Stomach (tissue), 9 donors: ENCODE data around the gene TRIO. TPM values are rescaled to one million over a fixed set of nuclear protein-coding genes. Genes with fewer than 3 reads are reported as not detected.
A peak's percentile ranks its signal among the peaks of the same experiment; 100 is the strongest.

Source experiments
- DNase-seq, 2 donors: peaks; one replicate each; pipeline versions ENCODE4 v3.0.0 to v3.0.0-alpha.2; 2013 to 2019
- H3K27ac ChIP-seq, 5 donors: fragments of 200-600 bp in 4 of 5; sonication (generic) in 4 of 5; one replicate each; pipeline ENCODE4 v1.5.1; 2013 to 2019; ENCODE audit warnings: mild to moderate bottlenecking in 1 of 5, moderate library complexity in 1 of 5
- H3K27me3 ChIP-seq, 3 donors: fragments of 200-600 bp; sonication (generic); one replicate each; pipeline ENCODE4 v1.5.1; 2017 to 2019; ENCODE audit warnings: mixed run types in 1 of 3
- H3K36me3 ChIP-seq, 4 donors: fragments of 200-600 bp; sonication (generic); 1 replicate in 3 of 4; 2 replicates in 1 of 4; pipeline ENCODE4 v1.5.1; 2016 to 2019
- H3K4me1 ChIP-seq, 4 donors: fragments of 200-600 bp; sonication (generic); one replicate each; pipeline ENCODE4 v1.5.1; 2016 to 2019
- H3K4me3 ChIP-seq, 4 donors: fragments of 200-600 bp; sonication (generic) in 3 of 4; one replicate each; pipeline ENCODE4 v1.5.1; 2016 to 2019; ENCODE audit warnings: mild to moderate bottlenecking in 1 of 4
- H3K9me3 ChIP-seq, 4 donors: fragments of 200-600 bp; sonication (generic); one replicate each; pipeline ENCODE4 v1.5.1; 2016 to 2019
- EP300 ChIP-seq: sonication (generic); formaldehyde crosslinking; IDR thresholded peaks from one replicate; pipeline ENCODE4 v1.6.1; 2017; ENCODE audit warnings: antibody characterized with exemption
- POLR2A ChIP-seq, 4 donors: fragments of 450-650 bp; IDR thresholded peaks; one replicate each; pipeline ENCODE4 v1.6.1; 2016; ENCODE audit warnings: antibody characterized with exemption in 4 of 4, control low read depth in 2 of 4, mild to moderate bottlenecking in 1 of 4, moderate library complexity in 1 of 4
- POLR2AphosphoS5 ChIP-seq, 3 donors: sonication (generic); formaldehyde crosslinking; IDR thresholded peaks; one replicate each; pipeline ENCODE4 v1.6.1; 2016; ENCODE audit warnings: antibody characterized with exemption in 3 of 3
- WGBS, 5 donors: extraction: QIAGEN DNeasy Blood & Tissue Kit in 3 of 5; methylation state at CpG; one replicate each; pipeline versions ENCODE4 v1.1.5 to v1.1.7; 2013 to 2018; 5-methylcytosine and 5-hydroxymethylcytosine counted together
- intact Hi-C: fragments of 100-400 bp; cut with DNase I; formaldehyde crosslinking; loops from one replicate; pipeline ENCODE4 v1.15.1; 2023; ENCODE audit warnings: low total_unique reads
- polyA plus RNA-seq, 3 donors: library from polyadenylated mRNA; stranded (reverse); fragments of 200-250 nt; gene quantifications; one replicate each; pipeline ENCODE4 v1.2.3, GENCODE V29; 2013
- total RNA-seq, 5 donors: library from RNA; depleted of rRNA; stranded (reverse); fragments of >200 nt; gene quantifications; one replicate each; pipeline versions ENCODE4 v1.1.0 to v1.2.3, GENCODE V29; 2014 to 2016
- TF ChIP-seq, protein P1 (sequence below), 7 experiments: fragments of 450-650 bp in 4 of 7; fragments of 200-600 bp in 3 of 7; sonication (generic) in 3 of 7; IDR thresholded peaks; one replicate each; pipeline ENCODE4 v1.5.1; 2016 to 2019; ENCODE audit warnings: antibody characterized with exemption in 7 of 7, control low read depth in 2 of 7, mild to moderate bottlenecking in 1 of 7
- donor health status: healthy with polysubstance abuse.
- donor health status: Bipolar disorder and iron deficiency.
- donor health status: healthy.

The TRIO gene
- total and polyA plus RNA-seq, 8 donors, result 9.9 to 558 (median 127) TPM

DNA sequence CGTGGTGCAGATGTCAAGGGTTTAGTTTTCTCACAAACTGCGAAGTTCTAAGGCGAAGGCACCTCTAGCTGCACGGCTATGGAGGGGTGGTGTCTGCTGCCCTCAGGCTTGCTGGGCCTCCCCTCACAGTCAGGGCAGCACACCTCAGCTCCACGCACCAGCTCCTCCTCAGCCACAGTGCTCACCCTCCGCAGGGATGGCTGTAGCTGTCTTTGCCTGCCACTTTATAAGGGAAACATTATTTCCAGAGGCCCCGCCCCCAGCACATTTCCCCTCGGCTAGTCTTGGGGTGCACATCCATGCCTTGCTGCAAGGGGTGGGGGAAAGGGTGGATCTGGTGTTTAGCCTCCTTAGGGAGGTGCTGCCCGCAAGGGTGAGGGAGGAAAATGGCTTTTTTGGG lies 154.6 kb downstream of the TRIO start:
- Histone ChIP-seq H3K4me3 (no peak overlapping the region), H3K27ac (peak overlapping the region in 1 of 5 donors; percentile 10), H3K36me3 (peaks cover 9 to 87% (median 63%) of the 10 kb centered on the region in 4 donors), H3K9me3 (no peaks in the 10 kb centered on the region), H3K4me1 (peaks cover 0 to 32% (median 15%) of the 10 kb centered on the region in 4 donors), H3K27me3 (no peaks in the 10 kb centered on the region)
- DNase-seq, result no peak
- WGBS, 5 donors, result 86 to 93% (median 92%) methylated on average over 9 of the region's 9 CpGs
- TF ChIP-seq POLR2AphosphoS5 (IDR thresholded peaks at IDR 0.05) (no peak), POLR2A (IDR thresholded peaks at IDR 0.05) (no peak), EP300 (no peak)
- TF ChIP-seq, protein P1, sequence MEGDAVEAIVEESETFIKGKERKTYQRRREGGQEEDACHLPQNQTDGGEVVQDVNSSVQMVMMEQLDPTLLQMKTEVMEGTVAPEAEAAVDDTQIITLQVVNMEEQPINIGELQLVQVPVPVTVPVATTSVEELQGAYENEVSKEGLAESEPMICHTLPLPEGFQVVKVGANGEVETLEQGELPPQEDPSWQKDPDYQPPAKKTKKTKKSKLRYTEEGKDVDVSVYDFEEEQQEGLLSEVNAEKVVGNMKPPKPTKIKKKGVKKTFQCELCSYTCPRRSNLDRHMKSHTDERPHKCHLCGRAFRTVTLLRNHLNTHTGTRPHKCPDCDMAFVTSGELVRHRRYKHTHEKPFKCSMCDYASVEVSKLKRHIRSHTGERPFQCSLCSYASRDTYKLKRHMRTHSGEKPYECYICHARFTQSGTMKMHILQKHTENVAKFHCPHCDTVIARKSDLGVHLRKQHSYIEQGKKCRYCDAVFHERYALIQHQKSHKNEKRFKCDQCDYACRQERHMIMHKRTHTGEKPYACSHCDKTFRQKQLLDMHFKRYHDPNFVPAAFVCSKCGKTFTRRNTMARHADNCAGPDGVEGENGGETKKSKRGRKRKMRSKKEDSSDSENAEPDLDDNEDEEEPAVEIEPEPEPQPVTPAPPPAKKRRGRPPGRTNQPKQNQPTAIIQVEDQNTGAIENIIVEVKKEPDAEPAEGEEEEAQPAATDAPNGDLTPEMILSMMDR (IDR thresholded peaks at IDR 0.05), result no peak
- intact Hi-C loops, result no loop called here

DNA sequence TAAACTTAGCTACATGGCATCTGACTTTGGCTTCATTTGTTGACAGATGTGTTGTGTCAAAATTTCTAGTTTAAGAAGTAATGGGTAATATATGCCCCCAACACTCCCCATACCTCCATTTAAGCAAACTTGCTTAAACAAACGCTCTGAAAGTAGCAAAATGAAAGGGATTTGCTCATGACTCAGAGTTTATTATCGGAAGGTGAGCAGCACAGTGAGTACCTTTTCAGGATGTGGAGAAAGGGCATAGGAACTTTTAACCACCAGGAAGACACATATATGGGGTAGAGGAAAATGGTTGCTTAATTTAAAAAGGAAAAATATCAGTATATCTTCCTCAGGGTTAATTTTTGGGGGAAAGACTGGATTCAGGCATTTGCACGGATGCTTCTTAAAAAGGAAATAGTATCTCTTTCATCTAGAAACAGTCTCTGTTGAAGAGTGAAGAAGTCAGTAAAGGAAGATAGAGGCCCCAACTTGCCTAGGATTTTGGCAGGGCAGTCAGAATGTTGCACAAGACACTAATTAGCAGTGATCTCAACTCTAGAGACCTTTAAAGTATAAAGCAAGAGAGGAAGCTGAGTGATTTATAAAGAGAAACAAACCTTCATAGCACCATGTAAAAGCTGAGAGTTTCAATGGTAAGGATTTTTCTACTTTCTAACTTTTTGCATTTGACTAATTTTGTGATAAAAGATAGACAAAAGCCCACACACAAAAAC lies 155.1 kb downstream of the TRIO start:
- Histone ChIP-seq H3K27ac (peak overlapping the region in 1 of 5 donors; percentile 10), H3K36me3 (peaks cover 7 to 81% (median 58%) of the 10 kb centered on the region in 4 donors), H3K27me3 (no peaks in the 10 kb centered on the region), H3K4me3 (no peak overlapping the region), H3K4me1 (peaks cover 0 to 32% (median 15%) of the 10 kb centered on the region in 4 donors), H3K9me3 (no peaks in the 10 kb centered on the region)
- TF ChIP-seq EP300 (no peak), POLR2AphosphoS5 (IDR thresholded peaks at IDR 0.05) (no peak), POLR2A (IDR thresholded peaks at IDR 0.05) (no peak)
- TF ChIP-seq, protein P1 (IDR thresholded peaks at IDR 0.05), result no peak
- intact Hi-C loops, result no loop called here
- WGBS, 5 donors, result 72 to 83% (median 75%) methylated on average over 3 of the region's 3 CpGs
- no peak for DNase-seq

DNA sequence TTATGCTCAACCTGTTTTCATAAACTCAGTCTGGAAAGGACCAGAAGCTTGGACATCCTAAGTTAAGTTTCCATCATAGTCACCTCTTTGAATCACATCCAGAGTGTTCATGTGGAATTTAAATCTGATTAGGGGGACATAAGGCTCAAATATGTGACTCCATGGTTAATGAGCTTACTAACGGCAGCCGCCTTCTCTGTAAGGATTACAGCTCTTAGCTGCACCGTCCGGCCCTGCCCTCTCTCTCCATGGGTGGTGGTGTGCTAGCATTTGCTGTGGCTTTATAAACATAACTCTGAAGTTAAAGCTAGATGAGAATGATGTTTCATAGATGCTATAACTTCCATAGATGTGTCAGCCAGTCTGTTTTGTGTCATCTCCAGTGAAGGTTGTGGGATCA lies 156.5 kb downstream of the TRIO start:
- Histone ChIP-seq H3K9me3 (no peaks in the 10 kb centered on the region), H3K4me3 (no peak overlapping the region)
- intact Hi-C loops, result no loop called here

DNA sequence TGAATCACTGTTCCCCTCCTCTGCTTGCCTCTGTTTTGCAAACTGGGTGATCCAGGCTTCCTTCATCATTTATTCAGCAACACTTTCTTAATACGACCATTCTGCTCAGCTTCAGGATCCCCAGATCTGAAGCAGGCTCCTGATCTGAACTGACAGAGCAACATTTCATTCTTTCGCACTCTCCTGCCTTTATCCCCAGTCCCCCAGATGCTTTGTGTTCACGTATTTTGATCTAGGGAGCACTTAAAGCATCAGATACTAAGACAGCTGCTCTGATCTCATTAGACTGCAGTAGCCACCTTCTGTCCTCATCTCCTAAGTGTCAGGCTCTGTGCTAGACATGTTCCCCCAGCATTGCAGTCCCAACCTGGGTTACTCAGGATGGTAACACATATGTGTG lies 158.0 kb downstream of the TRIO start:
- no peak for DNase-seq

More for the DNA sequence above, 156.5 kb downstream of the TRIO start:
- no peak for DNase-seq
- no peak for TF ChIP-seq EP300
- TF ChIP-seq, protein P1 (IDR thresholded peaks at IDR 0.05), result no peak
- no peak for TF ChIP-seq POLR2A (IDR thresholded peaks at IDR 0.05)
- TF ChIP-seq POLR2AphosphoS5 (IDR thresholded peaks at IDR 0.05), result no peak
- Histone ChIP-seq H3K27me3 (no peaks in the 10 kb centered on the region), H3K4me1 (peaks cover 0 to 36% (median 15%) of the 10 kb centered on the region in 4 donors), H3K36me3 (peaks cover 0 to 79% (median 62%) of the 10 kb centered on the region in 4 donors), H3K27ac (no peak overlapping the region)
- 79 to 95% (median 88%) methylated on average over 4 of the region's 4 CpGs for WGBS, 5 donors

More for the DNA sequence above, 158.0 kb downstream of the TRIO start:
- no peaks in the 10 kb centered on the region for H3K9me3 ChIP-seq
- peaks cover 0 to 80% (median 69%) of the 10 kb centered on the region in 4 donors for H3K36me3 ChIP-seq
- 83 to 97% (median 94%) methylated on average over 3 of the region's 3 CpGs for WGBS, 5 donors
- H3K4me1 ChIP-seq, result peaks cover 0 to 38% (median 10%) of the 10 kb centered on the region in 4 donors
- no peak overlapping the region for H3K27ac ChIP-seq
- no peak overlapping the region for H3K4me3 ChIP-seq
- TF ChIP-seq EP300, result no peak
- TF ChIP-seq, protein P1 (IDR thresholded peaks at IDR 0.05), result no peak
- TF ChIP-seq POLR2AphosphoS5 (IDR thresholded peaks at IDR 0.05), result no peak
- no peak for TF ChIP-seq POLR2A (IDR thresholded peaks at IDR 0.05)
- intact Hi-C loops, result no loop called here
- no peaks in the 10 kb centered on the region for H3K27me3 ChIP-seq
